MCF 10A (cell line): Measurements from ENCODE around the gene LGALS8. TPM values are rescaled to one million over a fixed set of nuclear protein-coding genes. Genes with fewer than 3 reads are reported as not detected.

Source experiments
- BruUV-seq: library from RNA; stranded (reverse); fragments of 400-500 nt; replicated peaks from 2 replicates; lab custom pipeline; 2021; lab: Mats Ljungman, UMichigan
- CTCF ChIA-PET: fragments of 300-600 bp; sonication (Branson Sonifier 250); formaldehyde crosslinking; extraction: SDS; loops from one replicate; lab custom pipeline; 2021; ENCODE audit warnings: antibody characterized with exemption, inconsistent platforms; lab: Yijun Ruan, JAX
- POLR2A ChIA-PET: fragments of 300-600, 350-650 bp; sonication (Branson Sonifier 250); formaldehyde crosslinking; extraction: SDS; loops from one replicate; lab custom pipeline; 2020; ENCODE audit warnings: antibody characterized with exemption, inconsistent platforms; lab: Yijun Ruan, JAX
- DNase-seq: peaks from one replicate; pipeline ENCODE4 v3.0.0-alpha.2; 2018; ENCODE audit not compliant: unreplicated experiment
- H3K27ac Mint-ChIP-seq: one replicate; pipeline ENCODE4 v1.8.0; 2022; ENCODE audit warnings: mild to moderate bottlenecking, low read depth, mixed read lengths; ENCODE audit not compliant: unreplicated experiment
- H3K27me3 Mint-ChIP-seq: one replicate; pipeline ENCODE4 v1.8.0; 2022; ENCODE audit warnings: mixed read lengths; ENCODE audit not compliant: insufficient read depth, unreplicated experiment
- H3K36me3 Mint-ChIP-seq: one replicate; pipeline ENCODE4 v1.8.0; 2022; ENCODE audit warnings: mild to moderate bottlenecking, moderate library complexity, mixed read lengths; ENCODE audit not compliant: insufficient read depth, unreplicated experiment
- H3K4me1 Mint-ChIP-seq: one replicate; pipeline ENCODE4 v1.8.0; 2022; ENCODE audit warnings: mixed read lengths; ENCODE audit not compliant: insufficient read depth, unreplicated experiment
- H3K4me3 Mint-ChIP-seq: one replicate; pipeline ENCODE4 v1.8.0; 2022; ENCODE audit warnings: mild to moderate bottlenecking, moderate library complexity, mixed read lengths; ENCODE audit not compliant: unreplicated experiment
- H3K9me3 Mint-ChIP-seq: one replicate; pipeline ENCODE4 v1.8.0; 2022; ENCODE audit warnings: mixed read lengths; ENCODE audit not compliant: unreplicated experiment
- CTCF ChIP-seq: fragments of 200-600 bp; IDR thresholded peaks from one replicate; pipeline ENCODE4 v1.8.0; 2022; ENCODE audit warnings: antibody characterized with exemption, mild to moderate bottlenecking; ENCODE audit not compliant: unreplicated experiment
- intact Hi-C: fragments of 100-400 bp; cut with micrococcal nuclease; formaldehyde crosslinking; loops from 2 replicates; pipeline ENCODE4 v1.14.1; 2022
- total RNA-seq: library from RNA; stranded (reverse); gene quantifications from 2 replicates; pipeline ENCODE4 v1.2.3, GENCODE V29; 2022

The LGALS8 gene
- total RNA-seq, 1 experiment from 2014 or later: 73.2 TPM

DNA sequence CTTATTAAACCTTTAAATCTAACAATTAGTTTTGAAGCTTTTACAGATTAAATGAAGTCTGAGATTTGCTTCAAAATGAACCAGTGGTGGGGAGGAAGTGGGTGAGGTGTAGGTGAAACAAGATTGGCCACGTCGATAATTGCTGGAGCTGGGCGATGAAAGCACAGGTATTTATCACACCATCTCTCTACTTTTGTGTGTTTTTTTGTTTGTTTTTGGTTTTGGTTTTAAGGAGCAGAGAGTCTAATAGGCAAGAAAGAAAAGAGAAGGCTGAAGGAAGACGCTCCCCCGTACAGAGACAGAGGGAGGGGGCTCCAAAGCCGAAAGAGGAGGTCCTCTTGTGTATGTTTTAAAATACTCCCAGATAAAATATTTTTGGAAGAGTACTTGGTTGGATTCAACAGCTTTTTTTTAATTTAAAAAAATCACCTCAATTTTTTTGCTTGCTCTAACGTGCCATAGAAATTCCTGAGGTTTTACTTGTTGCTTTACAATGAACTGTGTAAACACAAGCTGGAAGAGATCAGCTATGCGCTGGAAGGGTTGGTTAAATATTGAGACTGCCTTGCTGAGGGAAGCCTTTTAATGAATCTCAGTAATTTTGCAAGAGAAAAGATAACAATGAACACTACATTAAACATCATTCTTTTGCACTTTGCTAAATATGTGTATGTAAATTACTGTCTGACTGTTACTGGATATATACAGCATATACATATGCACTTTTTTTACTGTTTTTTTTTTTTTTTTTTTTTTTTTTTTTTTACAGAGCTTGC lies 6.7 kb upstream of the LGALS8 start:
- TF ChIP-seq CTCF: no peak
- ChIA-PET POLR2A (interaction anchor here (0.6 to 3.6 kb wide), 18 partner anchors 7 to 1952 kb away, joined by 3 to 18 read pairs (median 4); partner anchors contain the start of genes B3GALNT2, HEATR1 and LGALS8), CTCF (interaction anchor here (0.6 to 2.3 kb wide), 9 partner anchors 9 to 1242 kb away, joined by 3 to 9 read pairs (median 4); no protein-coding TSS in a partner anchor)
- no TSS peak for BruUV-seq
- Mint-ChIP-seq H3K36me3 (no peaks in the 10 kb centered on the region), H3K4me3 (peak overlapping the region; percentile 37), H3K27me3 (no peaks in the 10 kb centered on the region), H3K4me1 (peaks cover 19% of the 10 kb centered on the region), H3K9me3 (no peaks in the 10 kb centered on the region), H3K27ac (peak overlapping the region; percentile 68)
- DNase-seq: peak; percentile 76
- intact Hi-C loops: loop anchor here (2.0 kb wide), 1 partner anchor 236 kb away; the partner anchor contains the start of gene ERO1B

DNA sequence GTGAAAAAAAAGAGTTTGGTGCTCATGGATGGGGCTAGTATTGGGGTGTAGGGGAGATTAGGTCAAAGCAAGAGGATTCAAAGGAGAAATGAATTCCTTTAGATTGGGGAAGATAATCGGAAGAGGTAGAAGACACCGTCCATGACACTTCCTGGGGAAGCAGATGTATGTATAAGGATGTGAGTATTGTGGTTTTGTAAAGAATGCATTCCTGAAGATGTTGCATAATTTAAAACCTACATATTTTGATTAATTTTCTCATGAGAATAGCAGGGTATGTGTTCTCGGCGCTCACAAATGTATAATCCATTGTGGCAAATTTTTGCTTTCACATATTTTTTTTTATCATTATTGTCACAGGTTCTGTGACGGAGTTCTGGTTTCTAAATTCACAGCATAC lies 5.5 kb upstream of the LGALS8 start:
- no peaks in the 10 kb centered on the region for H3K9me3 Mint-ChIP-seq
- ChIA-PET CTCF (interaction anchor here (0.6 kb wide), 1 partner anchor 244 kb away, joined by 4 read pairs; no protein-coding TSS in a partner anchor), POLR2A (interaction anchor here (0.6 to 3.6 kb wide), 5 partner anchors 9 to 647 kb away, joined by 3 to 18 read pairs (median 3); no protein-coding TSS in a partner anchor)
- TF ChIP-seq CTCF: no peak
- no peak overlapping the region for H3K27ac Mint-ChIP-seq
- DNase-seq: peak; percentile 25
- no peaks in the 10 kb centered on the region for H3K36me3 Mint-ChIP-seq
- H3K27me3 Mint-ChIP-seq: no peaks in the 10 kb centered on the region
- no peak overlapping the region for H3K4me3 Mint-ChIP-seq
- BruUV-seq: no TSS peak
- H3K4me1 Mint-ChIP-seq: peaks cover 25% of the 10 kb centered on the region
- intact Hi-C loops: no loop called here

GRCh38 chr1:236520445-236521005 lies 3.3 kb upstream of the LGALS8 start:
- POLR2A ChIA-PET: no interaction called here
- intact Hi-C loops: no loop called here
- no peak for TF ChIP-seq CTCF
- H3K4me3 Mint-ChIP-seq: no peak overlapping the region
- DNase-seq: no peak
- no TSS peak for BruUV-seq
- H3K36me3 Mint-ChIP-seq: peaks cover 6% of the 10 kb centered on the region
- no peaks in the 10 kb centered on the region for H3K27me3 Mint-ChIP-seq
- H3K27ac Mint-ChIP-seq: no peak overlapping the region
- CTCF ChIA-PET: interaction anchor here (0.6 to 3.4 kb wide), 4 partner anchors 202 to 415 kb away, joined by 3 to 16 read pairs (median 4); no protein-coding TSS in a partner anchor
- peaks cover 25% of the 10 kb centered on the region for H3K4me1 Mint-ChIP-seq
- H3K9me3 Mint-ChIP-seq: no peaks in the 10 kb centered on the region
